Ishikawa (cell line): ENCODE measurements around the gene ARFGAP1.
A peak's percentile ranks its signal among the peaks of the same experiment; 100 is the strongest.

ENCODE experiments used
- CEBPB ChIP-seq: IDR thresholded peaks from 2 replicates; pipeline ENCODE4 v1.6.1; 2012
- CREB1 ChIP-seq: IDR thresholded peaks from 2 replicates; pipeline ENCODE4 v1.6.1; 2012; ENCODE audit warnings: low read depth
- EGR1 ChIP-seq: IDR thresholded peaks from 2 replicates; pipeline ENCODE4 v1.6.1; 2012
- EP300 ChIP-seq: IDR thresholded peaks from 2 replicates; pipeline ENCODE4 v1.6.1; 2012; ENCODE audit warnings: borderline replicate concordance
- FOXM1 ChIP-seq: IDR thresholded peaks from 2 replicates; pipeline ENCODE4 v1.6.1; 2012; ENCODE audit warnings: low read depth, borderline replicate concordance
- NFIC ChIP-seq: IDR thresholded peaks from 2 replicates; pipeline ENCODE4 v1.6.1; 2012
- RAD21 ChIP-seq: IDR thresholded peaks from 2 replicates; pipeline ENCODE4 v1.6.1; 2012; ENCODE audit warnings: low read depth
- TAF1 ChIP-seq: IDR thresholded peaks from 2 replicates; pipeline ENCODE4 v1.6.1; 2012; ENCODE audit warnings: low read depth, mild to moderate bottlenecking
- TCF12 ChIP-seq: IDR thresholded peaks from 2 replicates; pipeline ENCODE4 v1.6.1; 2012; ENCODE audit warnings: low read depth
- TEAD4 ChIP-seq: IDR thresholded peaks from 2 replicates; pipeline ENCODE4 v1.6.1; 2012
- USF1 ChIP-seq: IDR thresholded peaks from 2 replicates; pipeline ENCODE4 v1.6.1; 2012
- YY1 ChIP-seq: IDR thresholded peaks from 2 replicates; pipeline ENCODE4 v1.6.1; 2012; ENCODE audit warnings: low read depth
- ZBTB7A ChIP-seq: IDR thresholded peaks from 2 replicates; pipeline ENCODE4 v1.6.1; 2012; ENCODE audit warnings: low read depth
- TF ChIP-seq, protein P1 (sequence below): IDR thresholded peaks from 2 replicates; pipeline ENCODE4 v1.6.1; 2012
- TF ChIP-seq, protein P2 (sequence below): IDR thresholded peaks from 2 replicates; pipeline ENCODE4 v1.6.1; 2012; ENCODE audit warnings: low read depth, mild to moderate bottlenecking

Gene ARFGAP1

DNA sequence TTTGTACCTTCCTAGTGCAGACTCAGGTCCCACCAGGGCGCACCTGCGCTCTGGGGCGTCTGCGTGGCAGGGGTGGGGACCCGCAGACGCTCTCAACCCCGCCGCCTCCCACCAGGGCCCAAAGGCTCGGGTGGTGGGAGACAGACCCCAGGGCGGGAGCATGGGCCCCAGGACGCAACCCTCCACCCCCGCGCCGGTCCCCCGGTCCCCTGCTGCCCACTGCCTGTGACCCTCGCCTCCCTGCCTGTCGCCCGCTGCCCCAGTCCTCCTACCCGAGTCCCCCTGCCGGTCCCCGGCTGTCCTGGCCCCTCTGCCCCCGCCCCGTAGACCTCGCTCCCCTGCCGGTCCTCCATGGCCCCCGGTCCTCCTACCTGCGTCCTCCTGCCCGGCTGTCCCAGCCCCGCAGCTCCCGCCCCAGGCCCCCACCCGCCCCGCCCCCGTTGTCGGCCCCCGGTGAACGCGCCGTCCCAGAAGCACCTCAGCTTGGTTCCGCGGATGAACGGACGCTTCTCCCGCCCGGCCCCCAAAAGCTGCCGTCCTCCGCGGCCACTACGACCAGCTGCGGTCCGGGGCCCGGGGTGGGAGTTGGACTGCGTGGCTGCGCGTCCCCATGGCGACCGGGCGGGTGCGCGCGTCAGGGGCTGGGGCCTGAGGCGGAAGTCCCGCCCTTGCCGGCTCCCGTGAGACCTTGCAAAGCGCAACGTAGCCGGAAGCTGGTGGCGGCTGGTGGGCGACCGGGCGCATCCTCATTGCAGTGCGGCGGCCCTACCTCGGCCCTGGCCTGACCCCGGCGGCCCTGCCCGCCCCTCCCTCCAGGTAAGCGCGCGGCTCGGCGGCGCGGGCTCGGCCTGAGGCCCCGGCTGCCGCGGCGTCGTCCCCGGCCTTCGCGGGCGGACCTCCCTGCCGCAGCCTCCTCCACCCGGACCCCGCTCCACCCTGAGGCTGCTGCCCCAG lies at the start of gene ARFGAP1:
Gene ARFGAP1 (plus strand): TSS at position 709 of the 954 bp plus-strand sequence. CDS start 2,768 bp downstream, outside the sequence.
- TF ChIP-seq USF1 (no peak), ZBTB7A (0 out of 2 replicates have a peak, but pooled peaks have one; percentile 20), TAF1 (peak; percentile 55; the same call in 1 of the 2 replicates), TCF12 (no peak), FOXM1 (no peak), EP300 (no peak), RAD21 (no peak), CEBPB (no peak), YY1 (peak; percentile 64; the same call in 1 of the 2 replicates), EGR1 (peak; percentile 58), NFIC (no peak), CREB1 (peak; percentile 72), TEAD4 (no peak)
- TF ChIP-seq, protein P1, sequence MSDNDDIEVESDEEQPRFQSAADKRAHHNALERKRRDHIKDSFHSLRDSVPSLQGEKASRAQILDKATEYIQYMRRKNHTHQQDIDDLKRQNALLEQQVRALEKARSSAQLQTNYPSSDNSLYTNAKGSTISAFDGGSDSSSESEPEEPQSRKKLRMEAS = peak; percentile 53; the same call in 1 of the 2 replicates
- TF ChIP-seq, protein P2, sequence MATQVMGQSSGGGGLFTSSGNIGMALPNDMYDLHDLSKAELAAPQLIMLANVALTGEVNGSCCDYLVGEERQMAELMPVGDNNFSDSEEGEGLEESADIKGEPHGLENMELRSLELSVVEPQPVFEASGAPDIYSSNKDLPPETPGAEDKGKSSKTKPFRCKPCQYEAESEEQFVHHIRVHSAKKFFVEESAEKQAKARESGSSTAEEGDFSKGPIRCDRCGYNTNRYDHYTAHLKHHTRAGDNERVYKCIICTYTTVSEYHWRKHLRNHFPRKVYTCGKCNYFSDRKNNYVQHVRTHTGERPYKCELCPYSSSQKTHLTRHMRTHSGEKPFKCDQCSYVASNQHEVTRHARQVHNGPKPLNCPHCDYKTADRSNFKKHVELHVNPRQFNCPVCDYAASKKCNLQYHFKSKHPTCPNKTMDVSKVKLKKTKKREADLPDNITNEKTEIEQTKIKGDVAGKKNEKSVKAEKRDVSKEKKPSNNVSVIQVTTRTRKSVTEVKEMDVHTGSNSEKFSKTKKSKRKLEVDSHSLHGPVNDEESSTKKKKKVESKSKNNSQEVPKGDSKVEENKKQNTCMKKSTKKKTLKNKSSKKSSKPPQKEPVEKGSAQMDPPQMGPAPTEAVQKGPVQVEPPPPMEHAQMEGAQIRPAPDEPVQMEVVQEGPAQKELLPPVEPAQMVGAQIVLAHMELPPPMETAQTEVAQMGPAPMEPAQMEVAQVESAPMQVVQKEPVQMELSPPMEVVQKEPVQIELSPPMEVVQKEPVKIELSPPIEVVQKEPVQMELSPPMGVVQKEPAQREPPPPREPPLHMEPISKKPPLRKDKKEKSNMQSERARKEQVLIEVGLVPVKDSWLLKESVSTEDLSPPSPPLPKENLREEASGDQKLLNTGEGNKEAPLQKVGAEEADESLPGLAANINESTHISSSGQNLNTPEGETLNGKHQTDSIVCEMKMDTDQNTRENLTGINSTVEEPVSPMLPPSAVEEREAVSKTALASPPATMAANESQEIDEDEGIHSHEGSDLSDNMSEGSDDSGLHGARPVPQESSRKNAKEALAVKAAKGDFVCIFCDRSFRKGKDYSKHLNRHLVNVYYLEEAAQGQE = no peak

DNA sequence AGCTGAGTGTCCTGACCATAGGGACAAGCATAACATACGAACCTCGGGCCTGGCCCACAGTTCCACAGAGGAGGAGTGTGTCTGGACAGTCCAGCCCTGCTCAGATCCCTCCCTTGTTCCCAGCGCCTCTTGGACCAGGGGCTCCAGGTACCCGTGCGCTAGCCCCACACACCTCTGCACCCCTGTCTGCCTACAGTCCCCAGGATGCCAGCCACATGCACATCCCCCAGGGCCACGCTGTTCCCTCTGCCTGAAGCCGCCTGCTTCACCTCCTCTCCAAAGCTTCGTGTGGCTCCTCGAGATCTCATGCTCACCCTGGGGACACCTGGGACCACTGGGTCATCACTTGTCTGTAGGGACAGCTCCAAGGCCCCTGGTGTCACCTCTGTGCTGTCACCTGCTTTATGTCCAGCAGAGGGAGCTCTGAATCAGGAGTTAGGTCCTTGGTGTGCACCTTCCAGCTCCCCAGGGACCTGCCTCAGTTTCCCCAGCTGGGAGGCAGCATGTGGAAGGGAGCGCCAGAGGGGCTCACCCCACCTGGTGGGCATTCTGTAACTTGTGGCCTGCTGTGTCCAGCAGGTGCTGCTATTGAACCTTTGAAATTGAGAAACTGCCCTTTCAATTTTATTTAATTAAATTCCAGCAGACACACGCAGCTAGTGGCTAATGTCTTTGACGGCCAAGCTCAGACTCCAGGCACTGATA lies 49.3 kb upstream of the ARFGAP1 start:
- TF ChIP-seq TCF12 (no peak), EGR1 (no peak), RAD21 (peak; percentile 88)
- TF ChIP-seq, protein P2 = peak; percentile 44; the same call in 1 of the 2 replicates

DNA sequence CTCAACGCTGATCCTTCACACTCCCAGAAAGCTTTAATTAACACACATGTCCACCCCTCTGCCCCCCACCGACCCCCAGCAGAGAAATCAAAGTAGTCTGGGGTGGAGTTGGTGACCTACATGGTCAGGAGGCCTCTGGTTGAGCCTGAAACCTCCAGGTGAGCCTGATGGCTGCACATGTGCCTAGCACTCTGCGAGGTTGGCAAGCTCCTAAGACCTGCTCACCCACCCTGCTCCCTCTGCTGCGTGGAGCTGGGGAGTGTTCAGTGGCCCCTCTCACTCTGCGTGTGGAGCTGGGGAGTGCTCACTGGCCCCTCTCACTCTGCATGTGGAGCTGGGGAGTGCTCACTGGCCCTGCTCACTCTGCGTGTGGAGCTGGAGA lies 48.8 kb upstream of the ARFGAP1 start:
- no peak for TF ChIP-seq FOXM1
- TF ChIP-seq USF1 = no peak
- no peak for TF ChIP-seq EGR1
- TF ChIP-seq NFIC = no peak
- no peak for TF ChIP-seq ZBTB7A
- TF ChIP-seq, protein P2 = no peak
- no peak for TF ChIP-seq TAF1
- TF ChIP-seq TEAD4 = no peak
- TF ChIP-seq RAD21 = no peak
- no peak for TF ChIP-seq TCF12
- TF ChIP-seq, protein P1 = no peak
- no peak for TF ChIP-seq CEBPB
